K562 (cell line): ENCODE results near the gene MSH3. TPM values are rescaled to one million over a fixed set of nuclear protein-coding genes. Genes with fewer than 3 reads are reported as not detected.
A peak's percentile ranks its signal among the peaks of the same experiment; 100 is the strongest.

Source experiments
- ATAC-seq: fragments of 200-7000 bp; cut with Tn5 transposase; 3 replicates; pipeline ENCODE4 v1.9.1; 2020; ENCODE audit warnings: moderate library complexity
- BruUV-seq: library from RNA; stranded (reverse); fragments of 400-500 nt; replicated peaks from 2 replicates; lab custom pipeline; 2021; lab: Mats Ljungman, UMichigan
- CTCF ChIA-PET: fragments of 300-600 bp; formaldehyde crosslinking; extraction: SDS; loops from one replicate; lab custom pipeline; 2021; ENCODE audit warnings: low intra/inter-chr PET ratio; lab: Yijun Ruan, JAX
- POLR2A ChIA-PET: fragments of 300-600, 350-650 bp; sonication (Branson Sonifier 250); formaldehyde crosslinking; extraction: SDS; loops from one replicate; lab custom pipeline; 2021; ENCODE audit warnings: antibody characterized with exemption, inconsistent platforms; lab: Yijun Ruan, JAX
- DNase-seq, 4 experiments: peaks; one replicate each; pipeline versions ENCODE4 v3.0.0 to v3.0.0-alpha.2; 2011 to 2018; ENCODE audit warnings: low spot score in 3 of 4, mixed read lengths in 3 of 4; ENCODE audit errors: extremely low read depth in 1 of 4
- FAIRE-seq: peaks from 2 replicates; lab custom pipeline; 2011; peaks lifted over from hg19 to GRCh38; lab: Jason Lieb, UNC
- H2AFZ ChIP-seq: 2 replicates; pipeline ENCODE4 v1.6.0; 2011; ENCODE audit warnings: low read depth, low read length, control low read depth, inconsistent platforms
- H3K27ac ChIP-seq: fragments of 200-600 bp; 3 replicates; pipeline ENCODE4 v1.8.0; 2011; ENCODE audit warnings: low read depth, mild to moderate bottlenecking, control low read depth, inconsistent platforms, low read length, moderate library complexity, mixed read lengths; ENCODE audit errors: extremely low read depth
- H3K27me3 ChIP-seq, 2 experiments: fragments of 300-600 bp in 1 of 2; 2 replicates in 1 of 2; 3 replicates in 1 of 2; pipeline versions ENCODE4 v1.6.0 to v1.8.0; 2011; ENCODE audit warnings: inconsistent platforms in 2 of 2, low read length in 2 of 2, mild to moderate bottlenecking in 1 of 2, mixed read lengths in 1 of 2, moderate library complexity in 1 of 2; ENCODE audit not compliant: control insufficient read depth in 2 of 2, insufficient read depth in 2 of 2
- H3K36me3 ChIP-seq: fragments of 300-600 bp; 3 replicates; pipeline ENCODE4 v1.8.0; 2011; ENCODE audit warnings: mild to moderate bottlenecking, low read length, inconsistent platforms; ENCODE audit not compliant: control insufficient read depth, insufficient read depth
- H3K4me1 ChIP-seq, 2 experiments: fragments of 200-600 bp in 1 of 2; replicated peaks in 1 of 2; 2 replicates in 1 of 2; 3 replicates in 1 of 2; pipeline versions ENCODE4 v1.5.1 to v1.8.0; 2011; ENCODE audit warnings: inconsistent platforms in 2 of 2, low read length in 2 of 2, mild to moderate bottlenecking in 1 of 2, mixed read lengths in 1 of 2, moderate library complexity in 1 of 2; ENCODE audit not compliant: control insufficient read depth in 2 of 2, insufficient read depth in 2 of 2
- H3K4me2 ChIP-seq: 2 replicates; pipeline ENCODE4 v1.6.1; 2011; ENCODE audit warnings: low read length, control low read depth, inconsistent platforms, mixed read lengths; ENCODE audit not compliant: insufficient read depth
- H3K4me3 ChIP-seq: fragments of 200-600 bp; sonication (generic), shearing (Covaris generic); 2 replicates; pipeline ENCODE4 v1.5.1; 2016; ENCODE audit warnings: control low read depth, inconsistent platforms
- H3K79me2 ChIP-seq: fragments of 200-600 bp; 3 replicates; pipeline ENCODE4 v1.8.0; 2011; ENCODE audit warnings: low read length, inconsistent platforms; ENCODE audit not compliant: control insufficient read depth, insufficient read depth
- H3K9ac ChIP-seq, 2 experiments: 2 replicates each; pipeline versions ENCODE4 v1.6.0 to v1.6.1; 2011; ENCODE audit warnings: low read depth in 2 of 2, low read length in 2 of 2, control low read depth in 1 of 2, inconsistent platforms in 1 of 2, mild to moderate bottlenecking in 1 of 2, mixed read lengths in 1 of 2; ENCODE audit not compliant: insufficient read depth in 1 of 2
- H3K9me1 ChIP-seq: one replicate; pipeline ENCODE4 v1.6.0; 2011; ENCODE audit warnings: inconsistent platforms, mild to moderate bottlenecking, low read length, moderate library complexity; ENCODE audit not compliant: control insufficient read depth, insufficient read depth
- H3K9me3 ChIP-seq: replicated peaks from 2 replicates; pipeline ENCODE4 v1.5.1; 2011; ENCODE audit warnings: low read depth, low read length, inconsistent platforms; ENCODE audit not compliant: control insufficient read depth, insufficient read depth
- H4K20me1 ChIP-seq: replicated peaks from 2 replicates; pipeline ENCODE4 v1.6.1; 2011; ENCODE audit warnings: low read length, inconsistent platforms, mixed read lengths; ENCODE audit not compliant: control insufficient read depth, insufficient read depth
- GATAD2A ChIP-seq: fragments of 450-650 bp; IDR thresholded peaks from 2 replicates; pipeline ENCODE4 v1.6.1; 2017
- PML ChIP-seq: IDR thresholded peaks from 2 replicates; pipeline ENCODE4 v1.6.1; 2012; ENCODE audit warnings: low read length, inconsistent platforms
- PTRF ChIP-seq: fragments of 450-650 bp; IDR thresholded peaks from 2 replicates; pipeline ENCODE4 v1.6.1; 2016; ENCODE audit warnings: mild to moderate bottlenecking, missing genetic modification characterization, missing compliant biosample characterization
- RBM15 ChIP-seq: fragments of 200-400 bp; formaldehyde crosslinking; IDR thresholded peaks from 2 replicates; pipeline ENCODE4 v1.6.1; 2018; ENCODE audit warnings: mild to moderate bottlenecking, low read length, moderate library complexity; ENCODE audit not compliant: insufficient read depth
- ZNF3 ChIP-seq: fragments of 250-450 bp; sonication (Bioruptor Pico); IDR thresholded peaks from 2 replicates; pipeline ENCODE4 v1.5.0; 2021; ENCODE audit warnings: mild to moderate bottlenecking, moderate library complexity
- ZNF354B ChIP-seq: fragments of 250-450 bp; sonication (Bioruptor Pico); IDR thresholded peaks from 2 replicates; pipeline ENCODE4 v1.4.0; 2020
- ZNF507 ChIP-seq: conservative IDR thresholded peaks from 2 replicates; pipeline ENCODE4 v1.6.1; 2017; ENCODE audit warnings: missing genetic modification characterization, missing compliant biosample characterization
- ZNF668 ChIP-seq: fragments of 250-450 bp; sonication (Bioruptor Pico); IDR thresholded peaks from 2 replicates; pipeline ENCODE4 v1.8.0; 2022; ENCODE audit warnings: mild to moderate bottlenecking, inconsistent platforms
- WGBS: fragments of 100-300 bp; shearing (Covaris generic); methylation state at CpG from one replicate; pipeline ENCODE4 v1.1.6; 2016; ENCODE audit warnings: low coverage, mixed read lengths; ENCODE audit not compliant: insufficient coverage; ENCODE audit errors: missing lambda C conversion rate; 5-methylcytosine and 5-hydroxymethylcytosine counted together
- in situ Hi-C: fragments of 300-500 bp; cut with MboI; formaldehyde crosslinking; loops from 4 replicates; pipeline ENCODE4 v1.15.0; 2018; ENCODE audit warnings: inconsistent platforms, mixed read lengths
- intact Hi-C: fragments of 100-400 bp; cut with micrococcal nuclease; formaldehyde crosslinking; loops from 2 replicates; pipeline ENCODE4 v1.14.2; 2022
- polyA plus RNA-seq, 8 experiments: library from polyadenylated mRNA; depleted of rRNA in 4 of 8; stranded (reverse) in 5 of 8; unstranded in 3 of 8; fragments of >200 nt; fragmentation: Nextera tagmentation in 2 of 8; fragmentation: Illumina TruSeq in 1 of 8; extraction: Ambion mirVana in 2 of 8; extraction: Trizol in 1 of 8; gene quantifications; 2 replicates each; pipeline versions ENCODE4 v1.2.1 to v1.2.3, GENCODE V29; 2011 to 2014; ENCODE audit warnings: inconsistent platforms in 1 of 8, missing spikeins in 1 of 8
- total RNA-seq, 7 experiments: library from RNA; depleted of rRNA in 6 of 7; stranded (reverse); fragments of >200 nt in 6 of 7; fragmentation: Illumina TruSeq in 2 of 7; extraction: Trizol in 2 of 7; gene quantifications; 2 replicates each; pipeline versions ENCODE4 v1.2.1 to v1.2.3, GENCODE V29; 2011 to 2021; ENCODE audit warnings: low replicate concordance in 1 of 7
- TF ChIP-seq, protein P1 (sequence below): fragments of 450-650 bp; IDR thresholded peaks from 2 replicates; pipeline ENCODE4 v1.6.1; 2018; ENCODE audit warnings: mild to moderate bottlenecking, low read depth; ENCODE audit not compliant: partially characterized antibody
- TF ChIP-seq, protein P2 (sequence below): fragments of 450-650 bp; IDR thresholded peaks from 2 replicates; pipeline ENCODE4 v1.6.1; 2017; ENCODE audit warnings: antibody characterized with exemption
- TF ChIP-seq, protein P3 (sequence below): fragments of 450-650 bp; IDR thresholded peaks from 2 replicates; pipeline ENCODE4 v1.7.1; 2018; ENCODE audit warnings: mild to moderate bottlenecking, low read depth; ENCODE audit not compliant: partially characterized antibody

MSH3 gene
- total and polyA plus RNA-seq, 9 of the 15 experiments (the other 6 are each of a cell fraction or from before 2014, with no cell fraction given) = 3.9 to 17.2 (median 13.2) TPM

DNA sequence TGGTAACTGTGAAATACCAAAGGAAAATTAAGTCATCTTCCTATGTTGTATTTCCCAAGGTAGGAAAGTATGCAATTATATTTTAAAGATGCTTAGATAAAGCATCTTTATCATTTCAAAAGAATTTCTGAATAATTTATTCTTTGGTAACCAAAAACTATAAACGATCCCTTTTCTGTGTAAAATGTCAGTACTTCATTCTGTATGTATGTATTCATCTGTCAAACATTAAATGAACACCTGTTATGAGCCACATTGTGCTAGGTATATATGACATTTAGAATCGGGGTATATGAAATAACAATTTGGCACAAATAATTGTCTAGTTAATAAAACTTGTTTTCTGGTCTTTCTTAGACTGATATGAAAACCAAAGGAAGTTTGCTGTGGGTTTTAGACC, 89.7 kb downstream of the MSH3 start:
- FAIRE-seq = no peak
- H3K4me3 ChIP-seq = no peak overlapping the region
- ChIA-PET POLR2A (no interaction called here), CTCF (no interaction called here)
- no peak overlapping the region for H3K4me2 ChIP-seq
- H2AFZ ChIP-seq = no peak overlapping the region
- in situ Hi-C loops = no loop called here
- intact Hi-C loops = no loop called here
- no peak for DNase-seq
- H3K27ac ChIP-seq = no peak overlapping the region
- no peak for ATAC-seq
- H3K79me2 ChIP-seq = no peaks in the 10 kb centered on the region
- 92% methylated on average over 2 of the region's 2 CpGs for WGBS
- no peaks in the 10 kb centered on the region for H3K9me1 ChIP-seq
- TF ChIP-seq ZNF507 (peak; percentile 95), ZNF354B (CRISPR knock-in tag) (peak; percentile 74; the same call in 1 of the 2 replicates), ZNF3 (CRISPR knock-in tag) (no peak)
- H4K20me1 ChIP-seq = no peaks in the 10 kb centered on the region
- peaks cover 47% of the 10 kb centered on the region; the same call in 2 of the 3 replicates for H3K36me3 ChIP-seq
- no peaks in the 10 kb centered on the region for H3K4me1 ChIP-seq
- H3K9me3 ChIP-seq = no peaks in the 10 kb centered on the region
- H3K9ac ChIP-seq = no peak overlapping the region
- H3K27me3 ChIP-seq = no peaks in the 10 kb centered on the region
- BruUV-seq = no TSS peak

DNA sequence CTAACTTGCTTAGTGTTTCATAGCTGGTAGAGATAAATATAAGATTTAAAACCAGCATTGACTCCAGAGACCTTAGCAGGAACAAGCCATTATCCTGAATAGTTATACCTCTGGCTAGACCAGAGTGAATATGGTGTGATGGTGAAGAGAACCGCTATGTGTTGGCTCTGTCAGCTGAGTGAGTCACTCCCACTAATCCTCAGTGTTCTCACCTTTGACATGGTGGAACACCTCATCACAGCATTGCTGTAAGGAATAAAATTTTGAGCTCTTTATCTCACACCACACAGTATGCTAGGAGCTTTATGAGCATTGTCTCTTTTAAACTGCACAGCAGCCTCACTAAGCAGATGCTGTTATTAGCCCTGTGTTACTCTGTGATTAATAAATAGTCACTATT, 91.0 kb downstream of the MSH3 start:
- BruUV-seq = no TSS peak
- Histone ChIP-seq H3K27ac (no peak overlapping the region), H3K4me2 (no peak overlapping the region), H3K4me3 (no peak overlapping the region), H3K27me3 (no peaks in the 10 kb centered on the region), H3K9ac (no peak overlapping the region), H2AFZ (no peak overlapping the region), H3K9me1 (no peaks in the 10 kb centered on the region), H4K20me1 (no peaks in the 10 kb centered on the region), H3K36me3 (peaks cover 47% of the 10 kb centered on the region; the same call in 2 of the 3 replicates), H3K9me3 (no peaks in the 10 kb centered on the region), H3K4me1 (no peaks in the 10 kb centered on the region), H3K79me2 (no peaks in the 10 kb centered on the region)
- ATAC-seq = no peak
- ChIA-PET POLR2A (no interaction called here), CTCF (no interaction called here)
- no peak for FAIRE-seq
- DNase-seq = peak in 1 of 4 experiments; percentile 5
- in situ Hi-C loops (no loop called here), intact Hi-C loops (no loop called here)
- 27% methylated on average over 1 of the region's 1 CpG for WGBS
- TF ChIP-seq PML = no peak
- no peak for TF ChIP-seq PTRF (tag)
- TF ChIP-seq, protein P1, sequence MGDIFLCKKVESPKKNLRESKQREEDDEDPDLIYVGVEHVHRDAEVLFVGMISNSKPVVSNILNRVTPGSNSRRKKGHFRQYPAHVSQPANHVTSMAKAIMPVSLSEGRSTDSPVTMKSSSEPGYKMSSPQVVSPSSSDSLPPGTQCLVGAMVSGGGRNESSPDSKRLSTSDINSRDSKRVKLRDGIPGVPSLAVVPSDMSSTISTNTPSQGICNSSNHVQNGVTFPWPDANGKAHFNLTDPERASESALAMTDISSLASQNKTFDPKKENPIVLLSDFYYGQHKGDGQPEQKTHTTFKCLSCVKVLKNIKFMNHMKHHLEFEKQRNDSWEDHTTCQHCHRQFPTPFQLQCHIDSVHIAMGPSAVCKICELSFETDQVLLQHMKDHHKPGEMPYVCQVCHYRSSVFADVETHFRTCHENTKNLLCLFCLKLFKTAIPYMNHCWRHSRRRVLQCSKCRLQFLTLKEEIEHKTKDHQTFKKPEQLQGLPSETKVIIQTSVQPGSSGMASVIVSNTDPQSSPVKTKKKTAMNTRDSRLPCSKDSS = no peak
- TF ChIP-seq GATAD2A = no peak
- TF ChIP-seq RBM15 = no peak
- no peak for TF ChIP-seq ZNF668 (CRISPR knock-in tag)
- TF ChIP-seq, protein P2, sequence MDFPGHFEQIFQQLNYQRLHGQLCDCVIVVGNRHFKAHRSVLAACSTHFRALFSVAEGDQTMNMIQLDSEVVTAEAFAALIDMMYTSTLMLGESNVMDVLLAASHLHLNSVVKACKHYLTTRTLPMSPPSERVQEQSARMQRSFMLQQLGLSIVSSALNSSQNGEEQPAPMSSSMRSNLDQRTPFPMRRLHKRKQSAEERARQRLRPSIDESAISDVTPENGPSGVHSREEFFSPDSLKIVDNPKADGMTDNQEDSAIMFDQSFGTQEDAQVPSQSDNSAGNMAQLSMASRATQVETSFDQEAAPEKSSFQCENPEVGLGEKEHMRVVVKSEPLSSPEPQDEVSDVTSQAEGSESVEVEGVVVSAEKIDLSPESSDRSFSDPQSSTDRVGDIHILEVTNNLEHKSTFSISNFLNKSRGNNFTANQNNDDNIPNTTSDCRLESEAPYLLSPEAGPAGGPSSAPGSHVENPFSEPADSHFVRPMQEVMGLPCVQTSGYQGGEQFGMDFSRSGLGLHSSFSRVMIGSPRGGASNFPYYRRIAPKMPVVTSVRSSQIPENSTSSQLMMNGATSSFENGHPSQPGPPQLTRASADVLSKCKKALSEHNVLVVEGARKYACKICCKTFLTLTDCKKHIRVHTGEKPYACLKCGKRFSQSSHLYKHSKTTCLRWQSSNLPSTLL = no peak
- TF ChIP-seq, protein P3, sequence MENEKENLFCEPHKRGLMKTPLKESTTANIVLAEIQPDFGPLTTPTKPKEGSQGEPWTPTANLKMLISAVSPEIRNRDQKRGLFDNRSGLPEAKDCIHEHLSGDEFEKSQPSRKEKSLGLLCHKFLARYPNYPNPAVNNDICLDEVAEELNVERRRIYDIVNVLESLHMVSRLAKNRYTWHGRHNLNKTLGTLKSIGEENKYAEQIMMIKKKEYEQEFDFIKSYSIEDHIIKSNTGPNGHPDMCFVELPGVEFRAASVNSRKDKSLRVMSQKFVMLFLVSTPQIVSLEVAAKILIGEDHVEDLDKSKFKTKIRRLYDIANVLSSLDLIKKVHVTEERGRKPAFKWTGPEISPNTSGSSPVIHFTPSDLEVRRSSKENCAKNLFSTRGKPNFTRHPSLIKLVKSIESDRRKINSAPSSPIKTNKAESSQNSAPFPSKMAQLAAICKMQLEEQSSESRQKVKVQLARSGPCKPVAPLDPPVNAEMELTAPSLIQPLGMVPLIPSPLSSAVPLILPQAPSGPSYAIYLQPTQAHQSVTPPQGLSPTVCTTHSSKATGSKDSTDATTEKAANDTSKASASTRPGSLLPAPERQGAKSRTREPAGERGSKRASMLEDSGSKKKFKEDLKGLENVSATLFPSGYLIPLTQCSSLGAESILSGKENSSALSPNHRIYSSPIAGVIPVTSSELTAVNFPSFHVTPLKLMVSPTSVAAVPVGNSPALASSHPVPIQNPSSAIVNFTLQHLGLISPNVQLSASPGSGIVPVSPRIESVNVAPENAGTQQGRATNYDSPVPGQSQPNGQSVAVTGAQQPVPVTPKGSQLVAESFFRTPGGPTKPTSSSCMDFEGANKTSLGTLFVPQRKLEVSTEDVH = no peak
